Activated naive CD4-positive, alpha-beta T cell treated with anti-CD3 and anti-CD28 coated beads, Interleukin-2, amount 10 ng/mL, durations not matched to agents 7 days and 5 days (primary cell): Measurements from ENCODE around the gene CILP.
A peak's percentile ranks its signal among the peaks of the same experiment; 100 is the strongest.

Experiments
- CTCF ChIA-PET: fragments of 350-600 bp; sonication (Branson Sonifier 250); formaldehyde crosslinking; loops from one replicate; lab custom pipeline; 2021; ENCODE audit warnings: antibody characterized with exemption; lab: Charles Lee
- DNase-seq: peaks from one replicate; pipeline ENCODE4 v3.0.0-alpha.2; 2020
- H3K27ac Mint-ChIP-seq: one replicate; pipeline ENCODE4 v1.8.0; 2021; ENCODE audit warnings: mild to moderate bottlenecking, moderate library complexity, mixed read lengths
- H3K27me3 Mint-ChIP-seq: one replicate; pipeline ENCODE4 v1.8.0; 2021; ENCODE audit warnings: mild to moderate bottlenecking, mixed read lengths
- H3K36me3 Mint-ChIP-seq: one replicate; pipeline ENCODE4 v1.8.0; 2021; ENCODE audit warnings: mixed read lengths
- H3K4me1 Mint-ChIP-seq: one replicate; pipeline ENCODE4 v1.8.0; 2021; ENCODE audit warnings: mixed read lengths
- H3K4me3 Mint-ChIP-seq: one replicate; pipeline ENCODE4 v1.8.0; 2021; ENCODE audit warnings: mild to moderate bottlenecking, moderate library complexity, mixed read lengths
- H3K9me3 Mint-ChIP-seq: one replicate; pipeline ENCODE4 v1.8.0; 2021; ENCODE audit warnings: mixed read lengths

The CILP gene

DNA sequence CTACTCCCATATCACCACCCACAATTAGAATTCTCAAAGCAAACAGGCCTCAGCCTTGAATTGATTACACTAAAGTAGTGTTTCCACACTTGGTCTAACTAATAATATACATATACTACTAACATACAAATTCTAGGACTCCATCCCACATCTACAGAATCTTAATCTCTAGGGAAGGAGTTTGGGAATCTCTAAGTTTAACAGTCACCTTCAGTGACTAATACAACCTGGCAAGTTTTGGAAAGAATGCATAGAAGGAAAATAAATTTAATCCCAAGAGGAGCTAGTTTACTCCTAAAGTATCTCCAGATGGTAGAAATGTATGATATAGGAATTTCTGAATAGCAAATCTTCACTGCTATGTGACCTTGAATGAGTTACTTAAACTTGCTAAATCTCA lies 35.2 kb downstream of the CILP start:
- CTCF ChIA-PET, result no interaction called here

GRCh38 chr15:65175511-65175910 lies 35.8 kb downstream of the CILP start:
- CTCF ChIA-PET, result no interaction called here
- peaks cover 4% of the 10 kb centered on the region for H3K4me1 Mint-ChIP-seq
- no peaks in the 10 kb centered on the region for H3K27me3 Mint-ChIP-seq
- H3K27ac Mint-ChIP-seq, result no peak overlapping the region
- no peak for DNase-seq
- H3K36me3 Mint-ChIP-seq, result peaks cover 27% of the 10 kb centered on the region
- H3K4me3 Mint-ChIP-seq, result no peak overlapping the region
- H3K9me3 Mint-ChIP-seq, result no peaks in the 10 kb centered on the region

More for the DNA sequence above, 35.2 kb downstream of the CILP start:
- no peaks in the 10 kb centered on the region for H3K9me3 Mint-ChIP-seq
- DNase-seq, result no peak
- peaks cover 5% of the 10 kb centered on the region for H3K4me1 Mint-ChIP-seq
- no peaks in the 10 kb centered on the region for H3K27me3 Mint-ChIP-seq
- H3K4me3 Mint-ChIP-seq, result no peak overlapping the region
- peaks cover 28% of the 10 kb centered on the region for H3K36me3 Mint-ChIP-seq
- H3K27ac Mint-ChIP-seq, result no peak overlapping the region

DNA sequence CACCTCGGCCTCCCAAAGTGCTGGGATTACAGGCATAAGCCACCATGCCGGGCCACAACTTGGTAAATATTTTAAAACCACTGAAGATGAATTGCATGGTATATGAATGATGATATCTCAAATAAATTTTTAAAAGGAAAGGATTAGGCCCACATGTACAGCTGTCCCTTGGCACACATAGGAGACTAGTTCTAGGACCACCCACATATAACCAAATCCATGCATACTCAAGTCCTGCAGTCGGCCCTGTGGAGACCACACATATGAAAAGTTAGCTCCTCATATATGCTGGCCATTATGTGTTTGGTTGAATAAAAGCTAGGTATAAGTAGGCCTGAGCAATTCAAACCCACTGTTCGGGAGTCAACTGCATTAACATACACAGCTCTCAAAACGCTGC lies 36.8 kb downstream of the CILP start:
- Mint-ChIP-seq H3K36me3 (peaks cover 26% of the 10 kb centered on the region), H3K4me3 (no peak overlapping the region), H3K9me3 (no peaks in the 10 kb centered on the region), H3K4me1 (no peaks in the 10 kb centered on the region), H3K27me3 (no peaks in the 10 kb centered on the region), H3K27ac (no peak overlapping the region)
- CTCF ChIA-PET, result no interaction called here
- no peak for DNase-seq

GRCh38 chr15:65172531-65172930 lies 38.7 kb downstream of the CILP start:
- no peaks in the 10 kb centered on the region for H3K4me1 Mint-ChIP-seq
- no peaks in the 10 kb centered on the region for H3K27me3 Mint-ChIP-seq
- H3K4me3 Mint-ChIP-seq, result no peak overlapping the region
- CTCF ChIA-PET, result no interaction called here
- no peaks in the 10 kb centered on the region for H3K9me3 Mint-ChIP-seq
- peaks cover 23% of the 10 kb centered on the region for H3K36me3 Mint-ChIP-seq
- H3K27ac Mint-ChIP-seq, result peak overlapping the region; percentile 42
- no peak for DNase-seq

- peaks cover 26% of the 10 kb centered on the region for H3K36me3 Mint-ChIP-seq
- CTCF ChIA-PET, result no interaction called here
- H3K9me3 Mint-ChIP-seq, result no peaks in the 10 kb centered on the region
These were observed 39.8 kb downstream of the CILP start for GRCh38 chr15:65171428-65171827.

DNA sequence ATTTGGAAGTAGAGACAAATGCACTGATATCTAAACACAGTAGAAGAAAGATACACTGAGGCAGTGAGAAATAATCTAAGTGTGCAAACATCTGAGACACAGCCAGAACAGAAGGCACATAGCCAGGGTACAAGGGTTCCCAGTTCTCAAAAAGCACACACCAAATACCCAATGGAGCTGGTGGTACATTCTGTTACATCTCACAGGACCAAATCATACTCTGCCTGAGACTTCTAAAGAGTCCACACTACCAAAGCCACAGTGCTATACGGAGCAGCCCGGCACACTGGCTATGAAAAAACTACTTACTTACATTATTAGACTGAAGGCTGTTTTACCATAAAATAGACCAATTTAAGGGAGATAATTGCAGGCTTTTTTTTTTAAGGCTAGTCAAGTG lies 45.4 kb downstream of the CILP start:
- Mint-ChIP-seq H3K27me3 (no peaks in the 10 kb centered on the region), H3K4me3 (no peak overlapping the region), H3K27ac (no peak overlapping the region), H3K4me1 (no peaks in the 10 kb centered on the region), H3K36me3 (peaks cover 22% of the 10 kb centered on the region), H3K9me3 (no peaks in the 10 kb centered on the region)
- no peak for DNase-seq
- CTCF ChIA-PET, result no interaction called here

More at GRCh38 chr15:65171428-65171827, 39.8 kb downstream of the CILP start:
- no peak overlapping the region for H3K27ac Mint-ChIP-seq
- no peaks in the 10 kb centered on the region for H3K27me3 Mint-ChIP-seq
- no peak for DNase-seq
- no peaks in the 10 kb centered on the region for H3K4me1 Mint-ChIP-seq
- no peak overlapping the region for H3K4me3 Mint-ChIP-seq

DNA sequence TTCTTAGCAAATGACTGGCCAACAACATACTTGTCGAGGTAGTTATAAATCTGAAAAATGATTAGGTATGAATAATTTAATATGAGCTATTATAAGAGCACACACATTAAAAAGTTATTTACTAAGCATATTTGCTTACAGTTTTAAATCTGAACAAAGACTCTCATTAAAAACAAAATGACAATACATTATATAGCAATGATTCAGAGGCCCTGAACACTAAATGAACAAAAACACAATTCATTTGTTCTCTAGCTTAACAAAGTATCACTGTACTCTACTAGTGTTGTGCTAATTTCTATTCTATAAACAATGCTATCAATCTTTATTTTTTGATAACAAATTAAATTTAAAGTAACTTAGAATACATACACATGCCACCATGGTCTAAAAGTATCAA lies 47.1 kb downstream of the CILP start:
- CTCF ChIA-PET, result interaction anchor here (0.9 kb wide), 1 partner anchor 12 kb away, joined by 4 read pairs; no protein-coding TSS in a partner anchor
- no peaks in the 10 kb centered on the region for H3K9me3 Mint-ChIP-seq

DNA sequence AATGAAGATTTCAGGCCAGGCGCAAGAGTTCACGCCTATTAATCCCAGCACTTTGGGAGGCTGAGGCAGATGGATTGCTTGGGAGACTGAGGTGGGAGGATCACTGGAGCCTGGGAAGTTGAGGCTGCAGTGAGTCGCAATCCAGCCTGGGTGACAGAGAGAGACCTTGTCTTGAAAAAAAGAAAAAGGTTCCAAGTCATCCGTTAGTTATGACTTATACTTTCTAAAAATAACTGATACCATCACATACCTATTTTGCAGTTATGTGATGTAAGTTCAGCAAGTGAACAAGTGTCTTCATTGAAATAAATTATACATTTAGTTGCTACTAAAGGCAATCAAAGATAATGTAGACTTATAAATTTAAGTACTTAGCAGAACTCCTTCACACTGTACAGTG lies 48.2 kb downstream of the CILP start:
- Mint-ChIP-seq H3K9me3 (no peaks in the 10 kb centered on the region), H3K27me3 (no peaks in the 10 kb centered on the region), H3K27ac (no peak overlapping the region), H3K4me3 (no peak overlapping the region), H3K4me1 (no peaks in the 10 kb centered on the region), H3K36me3 (peaks cover 17% of the 10 kb centered on the region)
- DNase-seq, result no peak
- CTCF ChIA-PET, result no interaction called here

More for the DNA sequence above, 47.1 kb downstream of the CILP start:
- Mint-ChIP-seq H3K27me3 (no peaks in the 10 kb centered on the region), H3K27ac (no peak overlapping the region), H3K4me1 (no peaks in the 10 kb centered on the region), H3K4me3 (no peak overlapping the region), H3K36me3 (peaks cover 17% of the 10 kb centered on the region)
- DNase-seq, result no peak

- Mint-ChIP-seq H3K36me3 (peaks cover 29% of the 10 kb centered on the region), H3K27ac (no peak overlapping the region), H3K4me3 (no peak overlapping the region), H3K27me3 (no peaks in the 10 kb centered on the region), H3K4me1 (no peaks in the 10 kb centered on the region), H3K9me3 (no peaks in the 10 kb centered on the region)
- CTCF ChIA-PET, result no interaction called here
- no peak for DNase-seq
These were observed 54.6 kb downstream of the CILP start for GRCh38 chr15:65156692-65157091.

DNA sequence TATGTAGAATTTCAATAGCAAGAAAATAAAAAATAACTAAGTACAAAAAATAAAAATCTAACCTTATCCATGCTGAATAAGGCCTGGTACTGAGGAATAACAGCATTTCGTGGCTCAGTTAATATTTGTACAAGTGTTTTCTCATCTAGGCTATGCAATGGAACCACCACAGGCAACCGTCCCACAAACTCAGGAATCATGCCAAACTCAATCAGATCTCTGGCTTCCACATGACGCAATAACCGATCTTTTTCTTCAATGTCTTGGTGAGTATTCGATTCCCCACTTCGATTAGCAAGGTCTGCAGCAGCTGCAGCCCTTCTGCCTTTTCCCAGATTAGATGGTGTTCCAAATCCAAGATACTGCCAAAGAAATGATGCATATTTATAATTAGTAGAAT lies 56.6 kb downstream of the CILP start:
- H3K4me1 Mint-ChIP-seq, result no peaks in the 10 kb centered on the region
- H3K27ac Mint-ChIP-seq, result no peak overlapping the region
- peaks cover 33% of the 10 kb centered on the region for H3K36me3 Mint-ChIP-seq
- no peaks in the 10 kb centered on the region for H3K27me3 Mint-ChIP-seq
- H3K9me3 Mint-ChIP-seq, result no peaks in the 10 kb centered on the region
- CTCF ChIA-PET, result no interaction called here
- no peak for DNase-seq
- no peak overlapping the region for H3K4me3 Mint-ChIP-seq

- Mint-ChIP-seq H3K9me3 (no peaks in the 10 kb centered on the region), H3K36me3 (peaks cover 23% of the 10 kb centered on the region), H3K27ac (no peak overlapping the region), H3K27me3 (no peaks in the 10 kb centered on the region), H3K4me1 (no peaks in the 10 kb centered on the region), H3K4me3 (no peak overlapping the region)
- no peak for DNase-seq
- CTCF ChIA-PET, result no interaction called here
These were observed 63.4 kb downstream of the CILP start for GRCh38 chr15:65147902-65148301.

- Mint-ChIP-seq H3K4me3 (no peak overlapping the region), H3K36me3 (peaks cover 16% of the 10 kb centered on the region), H3K9me3 (no peaks in the 10 kb centered on the region), H3K4me1 (no peaks in the 10 kb centered on the region), H3K27ac (peak overlapping the region; percentile 46), H3K27me3 (no peaks in the 10 kb centered on the region)
- CTCF ChIA-PET, result no interaction called here
- DNase-seq, result no peak
These were observed 64.8 kb downstream of the CILP start for GRCh38 chr15:65146438-65146837.
